H9 (cell line): ENCODE measurements around the gene INPP5E. TPM values are rescaled to one million over a fixed set of nuclear protein-coding genes. Genes with fewer than 3 reads are reported as not detected.

Source experiments
- DNase-seq: peaks from one replicate; pipeline ENCODE4 v3.0.0-alpha.2; 2017
- H2AFZ ChIP-seq: one replicate; pipeline ENCODE4 v1.6.1; 2013; ENCODE audit warnings: mild to moderate bottlenecking, low read length, control low read depth, moderate library complexity
- H2AK5ac ChIP-seq: 2 replicates; pipeline ENCODE4 v1.6.1; 2013; ENCODE audit warnings: low read length, control low read depth, mixed read lengths; ENCODE audit not compliant: insufficient read length
- H2BK120ac ChIP-seq: one replicate; pipeline ENCODE4 v1.6.1; 2013; ENCODE audit warnings: low read depth, mild to moderate bottlenecking, low read length, control low read depth, inconsistent platforms; ENCODE audit not compliant: poor library complexity, severe bottlenecking
- H2BK12ac ChIP-seq: 2 replicates; pipeline ENCODE4 v1.6.1; 2013; ENCODE audit warnings: low read length, control low read depth, mixed read lengths, low read depth; ENCODE audit not compliant: insufficient read length
- H2BK15ac ChIP-seq: 2 replicates; pipeline ENCODE4 v1.6.1; 2013; ENCODE audit warnings: low read depth, low read length, control low read depth
- H2BK20ac ChIP-seq: one replicate; pipeline ENCODE4 v1.6.1; 2013; ENCODE audit warnings: low read depth, mild to moderate bottlenecking, low read length, control low read depth, inconsistent platforms; ENCODE audit not compliant: poor library complexity, severe bottlenecking
- H2BK5ac ChIP-seq: 2 replicates; pipeline ENCODE4 v1.6.1; 2013; ENCODE audit warnings: low read length, control low read depth, mixed read lengths; ENCODE audit not compliant: insufficient read length
- H3K14ac ChIP-seq: 2 replicates; pipeline ENCODE4 v1.6.1; 2013; ENCODE audit warnings: low read length, control low read depth; ENCODE audit not compliant: insufficient read depth
- H3K18ac ChIP-seq: 2 replicates; pipeline ENCODE4 v1.6.1; 2013; ENCODE audit warnings: low read depth, mild to moderate bottlenecking, mixed read lengths, low read length, control low read depth; ENCODE audit not compliant: insufficient read length
- H3K23ac ChIP-seq: 2 replicates; pipeline ENCODE4 v1.6.1; 2013; ENCODE audit warnings: low read length, control low read depth, mixed read lengths, low read depth; ENCODE audit not compliant: insufficient read length
- H3K23me2 ChIP-seq: 2 replicates; pipeline ENCODE4 v1.6.1; 2013; ENCODE audit warnings: low read depth, mild to moderate bottlenecking, mixed read lengths, low read length, control low read depth; ENCODE audit not compliant: insufficient read length, poor library complexity, severe bottlenecking
- H3K27ac ChIP-seq: 2 replicates; pipeline ENCODE4 v1.5.1; 2013; ENCODE audit warnings: low read length, control low read depth, mixed read lengths, low read depth; ENCODE audit not compliant: insufficient read length
- H3K27me3 ChIP-seq: 2 replicates; pipeline ENCODE4 v1.6.1; 2013; ENCODE audit warnings: low read length, control low read depth, inconsistent platforms; ENCODE audit not compliant: insufficient read depth
- H3K4ac ChIP-seq: 2 replicates; pipeline ENCODE4 v1.6.1; 2013; ENCODE audit warnings: low read depth, mild to moderate bottlenecking, control low read depth, inconsistent platforms, low read length, moderate library complexity
- H3K4me1 ChIP-seq: 2 replicates; pipeline ENCODE4 v1.6.1; 2013; ENCODE audit warnings: low read length, control low read depth, inconsistent platforms; ENCODE audit not compliant: insufficient read depth
- H3K4me2 ChIP-seq: 2 replicates; pipeline ENCODE4 v1.6.1; 2013; ENCODE audit warnings: low read length, control low read depth, mixed read lengths; ENCODE audit not compliant: insufficient read length, insufficient read depth
- H3K56ac ChIP-seq: 2 replicates; pipeline ENCODE4 v1.6.1; 2013; ENCODE audit warnings: low read depth, mild to moderate bottlenecking, mixed read lengths, low read length, control low read depth; ENCODE audit not compliant: insufficient read length
- H3K79me1 ChIP-seq: 2 replicates; pipeline ENCODE4 v1.6.1; 2013; ENCODE audit warnings: low read depth, mild to moderate bottlenecking, moderate library complexity, low read length, control low read depth, inconsistent platforms; ENCODE audit not compliant: insufficient read depth, poor library complexity, severe bottlenecking
- H3K79me2 ChIP-seq: 2 replicates; pipeline ENCODE4 v1.6.1; 2013; ENCODE audit warnings: low read length, control low read depth, inconsistent platforms; ENCODE audit not compliant: insufficient read depth
- H3K9ac ChIP-seq: 2 replicates; pipeline ENCODE4 v1.6.1; 2013; ENCODE audit warnings: low read length, control low read depth, mixed read lengths; ENCODE audit not compliant: insufficient read length; ENCODE audit errors: extremely low read depth
- H3K9me3 ChIP-seq: one replicate; pipeline ENCODE4 v1.6.1; 2013; ENCODE audit warnings: low read depth, low read length, inconsistent platforms; ENCODE audit not compliant: control insufficient read depth
- H3T11ph ChIP-seq: one replicate; pipeline ENCODE4 v1.6.1; 2013; ENCODE audit warnings: mild to moderate bottlenecking, low read length, control low read depth, inconsistent platforms
- H4K20me1 ChIP-seq: one replicate; pipeline ENCODE4 v1.6.1; 2013; ENCODE audit not compliant: control insufficient read depth, insufficient read length, insufficient read depth
- H4K5ac ChIP-seq: 2 replicates; pipeline ENCODE4 v1.6.1; 2013; ENCODE audit warnings: low read depth, mild to moderate bottlenecking, mixed read lengths, low read length, control low read depth; ENCODE audit not compliant: insufficient read length
- H4K8ac ChIP-seq: replicated peaks from 2 replicates; pipeline ENCODE4 v1.6.1; 2013; ENCODE audit warnings: low read length, control low read depth, mixed read lengths, low read depth; ENCODE audit not compliant: insufficient read length
- H4K91ac ChIP-seq: 2 replicates; pipeline ENCODE4 v1.6.1; 2013; ENCODE audit warnings: low read depth, mild to moderate bottlenecking, moderate library complexity, mixed read lengths, low read length, control low read depth; ENCODE audit not compliant: insufficient read length
- H3K27ac Mint-ChIP-seq, 3 experiments: 2 replicates in 2 of 3; 3 replicates in 1 of 3; pipeline ENCODE4 v1.8.0; 2020 to 2021; ENCODE audit warnings: mixed read lengths in 3 of 3, mild to moderate bottlenecking in 1 of 3, moderate library complexity in 1 of 3
- H3K27me3 Mint-ChIP-seq: 2 replicates; pipeline ENCODE4 v1.8.0; 2021; ENCODE audit warnings: low read depth, mild to moderate bottlenecking, moderate library complexity, mixed read lengths
- H3K36me3 Mint-ChIP-seq, 3 experiments: 2 replicates in 2 of 3; 3 replicates in 1 of 3; pipeline ENCODE4 v1.8.0; 2020 to 2021; ENCODE audit warnings: low read depth in 3 of 3, mixed read lengths in 3 of 3; ENCODE audit not compliant: insufficient read depth in 1 of 3
- H3K4me1 Mint-ChIP-seq, 2 experiments: 2 replicates each; pipeline ENCODE4 v1.8.0; 2020; ENCODE audit warnings: mixed read lengths in 2 of 2
- H3K4me3 Mint-ChIP-seq, 2 experiments: 2 replicates in 1 of 2; 3 replicates in 1 of 2; pipeline ENCODE4 v1.8.0; 2020 to 2021; ENCODE audit warnings: mild to moderate bottlenecking in 2 of 2, mixed read lengths in 2 of 2, moderate library complexity in 1 of 2
- H3K9me3 Mint-ChIP-seq, 2 experiments: 2 replicates in 1 of 2; 3 replicates in 1 of 2; pipeline ENCODE4 v1.8.0; 2020; ENCODE audit warnings: mild to moderate bottlenecking in 2 of 2, mixed read lengths in 2 of 2, moderate library complexity in 1 of 2
- CTCF ChIP-seq: fragments of 200-600 bp; sonication (generic); conservative IDR thresholded peaks from 3 replicates; pipeline ENCODE4 v1.8.0; 2021; ENCODE audit warnings: antibody characterized with exemption, mild to moderate bottlenecking
- WGBS: extraction: QIAGEN DNeasy Blood & Tissue Kit; methylation state at CpG from one replicate; pipeline ENCODE4 v1.1.7; 2013; ENCODE audit warnings: missing lambda C conversion rate, low lambda C conversion rate, mixed read lengths; ENCODE audit not compliant: insufficient read length; ENCODE audit errors: extremely low coverage; 5-methylcytosine and 5-hydroxymethylcytosine counted together
- total RNA-seq: library from RNA; stranded (reverse); gene quantifications from 2 replicates; pipeline ENCODE4 v1.2.1, GENCODE V29; 2021

Gene INPP5E
- total RNA-seq, 1 experiment from 2014 or later = 21.0 TPM

DNA sequence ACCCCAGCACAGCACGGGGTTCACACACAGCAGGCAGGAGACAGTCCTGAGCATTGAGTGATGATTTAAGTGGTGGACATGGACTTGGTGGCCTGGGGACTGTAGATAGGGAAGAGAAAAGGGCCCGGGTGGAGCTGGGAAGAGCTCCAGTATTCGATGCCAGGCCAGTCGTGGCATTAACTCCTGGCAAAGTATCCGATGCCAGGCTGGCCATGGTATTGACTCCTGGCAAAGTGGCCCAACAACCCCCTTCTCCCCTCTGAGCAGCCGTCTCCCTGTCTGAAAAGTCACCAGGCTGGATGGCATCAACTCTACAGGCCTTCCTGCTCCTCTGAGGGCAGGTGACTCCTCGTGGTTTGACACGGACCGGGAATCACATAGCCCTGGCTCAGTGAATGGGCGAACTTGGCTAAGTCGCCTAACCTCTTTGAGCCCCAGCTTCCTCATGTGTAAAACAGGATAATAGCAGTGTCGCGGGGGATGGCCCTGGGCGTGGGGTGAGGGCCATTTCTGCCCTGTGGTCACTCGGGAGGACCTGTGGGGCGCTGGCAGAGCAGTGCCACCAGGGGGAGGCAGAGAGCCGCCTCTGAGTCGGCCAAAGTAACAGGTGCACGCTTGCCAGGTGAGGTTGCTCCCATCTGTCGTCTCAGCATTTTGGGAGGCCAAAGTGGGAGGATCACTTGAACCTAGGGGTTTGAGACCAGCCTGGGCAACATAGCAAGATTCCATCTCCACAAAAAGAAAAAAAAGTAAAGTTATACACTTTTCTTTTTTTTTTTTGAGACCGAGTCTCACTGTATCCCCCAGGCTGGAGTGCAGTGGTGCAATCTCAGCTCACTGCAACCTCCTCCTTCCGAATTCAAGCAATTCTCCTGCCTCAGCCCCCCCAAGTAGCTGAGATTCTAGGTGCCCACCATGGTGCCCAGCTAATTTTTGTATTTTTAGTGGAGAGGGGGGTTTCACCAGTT, 48.9 kb upstream of the INPP5E start:
- H2BK20ac ChIP-seq = no peak overlapping the region
- TF ChIP-seq CTCF = peak; percentile 98
- H4K91ac ChIP-seq = no peak overlapping the region
- no peak overlapping the region for H3K27ac ChIP-seq
- Mint-ChIP-seq H3K9me3 (no peaks in the 10 kb centered on the region; a peak in 1 of 5 replicates), H3K27ac (no peak overlapping the region), H3K27me3 (no peaks in the 10 kb centered on the region; the same call in 1 of the 2 replicates), H3K4me1 (no peaks in the 10 kb centered on the region), H3K36me3 (peaks cover 0 to 2% (median 0%) of the 10 kb centered on the region in 3 experiments; a peak in 1 of 7 replicates), H3K4me3 (no peak overlapping the region; a peak in 1 of 5 replicates)
- H3K79me1 ChIP-seq = no peaks in the 10 kb centered on the region
- H3K9me3 ChIP-seq = no peaks in the 10 kb centered on the region
- no peaks in the 10 kb centered on the region for H4K20me1 ChIP-seq
- no peak overlapping the region for H4K8ac ChIP-seq
- no peak overlapping the region for H2BK15ac ChIP-seq
- no peak overlapping the region for H2BK120ac ChIP-seq
- no peak overlapping the region for H3K9ac ChIP-seq
- WGBS = no CpG with 5 or more reads among the region's 22 CpGs
- H4K5ac ChIP-seq = no peak overlapping the region
- no peaks in the 10 kb centered on the region for H3K27me3 ChIP-seq
- peaks cover 3% of the 10 kb centered on the region for H3K23me2 ChIP-seq
- no peak overlapping the region for H3K56ac ChIP-seq
- no peak overlapping the region for H2AK5ac ChIP-seq
- H3K4me1 ChIP-seq = no peaks in the 10 kb centered on the region
- no peak overlapping the region for H2AFZ ChIP-seq
- H3T11ph ChIP-seq = no peak overlapping the region
- H2BK12ac ChIP-seq = no peak overlapping the region
- H2BK5ac ChIP-seq = no peak overlapping the region
- peak; percentile 84 for DNase-seq
- no peak overlapping the region for H3K4ac ChIP-seq
- no peaks in the 10 kb centered on the region for H3K79me2 ChIP-seq
- no peak overlapping the region for H3K18ac ChIP-seq
- no peak overlapping the region for H3K4me2 ChIP-seq
- no peak overlapping the region for H3K14ac ChIP-seq
- no peak overlapping the region for H3K23ac ChIP-seq
